PC-3 (cell line): ENCODE data around the gene HNRNPLL.

Source experiments
- CTCF ChIP-seq: fragments of 300-600 bp; sonication (generic); conservative IDR thresholded peaks from 2 replicates; pipeline ENCODE4 v1.5.1; 2017; ENCODE audit warnings: antibody characterized with exemption, low read depth, mild to moderate bottlenecking, low read length
- EZH2 ChIP-seq: fragments of 300-600 bp; sonication (generic); IDR thresholded peaks from one replicate; pipeline ENCODE4 v1.6.1; 2017; ENCODE audit warnings: antibody characterized with exemption, mild to moderate bottlenecking, low read length; ENCODE audit not compliant: unreplicated experiment
- EZH2phosphoT487 ChIP-seq: fragments of 300-600 bp; sonication (generic); IDR thresholded peaks from 2 replicates; pipeline ENCODE4 v1.6.1; 2018; ENCODE audit warnings: mild to moderate bottlenecking, antibody characterized with exemption, low read length, borderline replicate concordance

- TF ChIP-seq CTCF (no peak), EZH2 (no peak), EZH2phosphoT487 (no peak)
These were observed at the start of gene HNRNPLL for GRCh38 chr2:38602732-38603401.
